Adipocyte (in vitro differentiated cells): ENCODE measurements around the gene PLCB1.
A peak's percentile ranks its signal among the peaks of the same experiment; 100 is the strongest.
"Not testable (repeated sequence)": the region's sequence is repeated elsewhere in the genome, so short reads cannot be mapped to it uniquely, and the experiment has no call there.

Experiments
- DNase-seq: peaks from one replicate; pipeline ENCODE4 v3.0.0-alpha.2; 2015; ENCODE audit warnings: low read depth
- H3K27me3 ChIP-seq: replicated peaks from 2 replicates; pipeline ENCODE4 v1.7.0; 2013; ENCODE audit warnings: mild to moderate bottlenecking, low read length, moderate library complexity; ENCODE audit not compliant: control insufficient read depth, insufficient read depth
- H3K36me3 ChIP-seq: 2 replicates; pipeline ENCODE4 v1.7.0; 2013; ENCODE audit warnings: low read length, mild to moderate bottlenecking, moderate library complexity; ENCODE audit not compliant: control insufficient read depth, insufficient read depth, severe bottlenecking
- H3K4me1 ChIP-seq: 2 replicates; pipeline ENCODE4 v1.7.0; 2013; ENCODE audit warnings: mild to moderate bottlenecking, low read length, moderate library complexity; ENCODE audit not compliant: control insufficient read depth, insufficient read depth
- H3K4me3 ChIP-seq: 2 replicates; pipeline ENCODE4 v1.7.0; 2013; ENCODE audit warnings: mild to moderate bottlenecking, low read length, moderate library complexity
- H3K9ac ChIP-seq: 2 replicates; pipeline ENCODE4 v1.7.0; 2013; ENCODE audit warnings: mild to moderate bottlenecking, low read length, moderate library complexity
- H3K9me3 ChIP-seq: 2 replicates; pipeline ENCODE4 v1.7.0; 2013; ENCODE audit warnings: mild to moderate bottlenecking, low read length, moderate library complexity; ENCODE audit not compliant: control insufficient read depth

PLCB1 gene

DNA sequence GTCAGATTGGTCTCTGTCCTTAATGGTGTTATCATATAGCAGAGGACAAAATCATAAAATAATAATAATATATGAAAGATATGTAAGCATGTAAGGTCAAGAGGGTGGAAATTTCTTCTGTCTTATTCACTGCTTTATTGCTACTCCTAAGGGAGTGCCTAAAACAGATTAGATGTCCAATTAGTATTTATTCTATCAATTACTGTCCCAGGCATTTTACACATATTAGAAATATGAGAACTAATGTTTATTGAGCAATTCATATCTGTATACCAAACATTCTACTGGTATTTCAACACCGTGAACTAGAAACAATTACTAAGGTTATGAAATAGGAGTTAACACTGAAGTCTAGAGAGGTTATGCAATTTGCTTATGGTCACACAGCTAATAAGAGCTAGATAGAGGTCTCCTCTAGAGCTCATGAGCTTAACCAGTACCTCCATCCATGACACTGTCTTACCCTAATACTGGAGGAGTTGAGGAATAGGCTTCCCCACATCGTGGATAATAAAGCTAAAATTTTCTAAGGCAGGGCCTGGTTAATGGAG, 302.3 kb downstream of the PLCB1 start:
- DNase-seq = peak; percentile 49
- Histone ChIP-seq H3K36me3 (no peaks in the 10 kb centered on the region), H3K9me3 (no peaks in the 10 kb centered on the region), H3K4me3 (no peak overlapping the region), H3K9ac (no peak overlapping the region), H3K27me3 (no peaks in the 10 kb centered on the region), H3K4me1 (peaks cover 30% of the 10 kb centered on the region)

DNA sequence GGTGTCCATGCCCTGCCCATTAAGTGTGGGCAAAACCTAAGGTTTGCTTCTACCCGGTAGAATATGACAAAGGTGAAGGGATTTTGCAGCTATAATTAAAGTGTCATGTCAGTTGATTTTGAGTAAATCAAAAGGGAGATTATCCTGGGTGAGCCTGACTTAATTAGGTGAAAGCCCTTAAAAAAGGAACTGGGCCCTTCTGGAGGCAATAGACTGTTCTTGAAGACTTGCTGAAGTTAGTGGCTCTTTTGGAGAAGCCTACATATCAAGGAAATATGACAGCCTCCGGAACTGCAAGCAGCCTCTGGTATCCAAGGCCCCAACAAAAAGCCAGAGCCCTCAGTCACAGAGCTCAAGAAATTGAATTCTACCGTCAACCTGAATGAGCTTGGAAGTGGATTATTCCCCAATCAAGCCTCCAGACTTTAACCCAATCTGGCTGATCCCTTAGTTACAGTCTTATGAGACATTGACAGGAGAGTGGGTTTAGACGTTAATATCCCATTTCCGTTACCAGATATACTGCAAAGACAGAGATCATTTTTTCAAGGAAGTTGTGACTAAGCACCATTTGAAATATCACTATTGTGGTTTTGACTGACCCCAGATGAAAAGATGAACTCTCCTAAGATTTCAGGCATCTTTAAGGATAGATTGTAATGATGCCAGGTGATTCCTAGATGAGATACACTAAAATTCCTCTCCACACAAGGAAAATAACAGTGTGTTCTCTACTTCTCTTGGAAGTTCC, 303.4 kb downstream of the PLCB1 start:
- Histone ChIP-seq H3K27me3 (no peaks in the 10 kb centered on the region), H3K9ac (no peak overlapping the region), H3K4me3 (no peak overlapping the region), H3K36me3 (no peaks in the 10 kb centered on the region), H3K4me1 (peaks cover 30% of the 10 kb centered on the region), H3K9me3 (no peaks in the 10 kb centered on the region)
- no peak for DNase-seq

DNA sequence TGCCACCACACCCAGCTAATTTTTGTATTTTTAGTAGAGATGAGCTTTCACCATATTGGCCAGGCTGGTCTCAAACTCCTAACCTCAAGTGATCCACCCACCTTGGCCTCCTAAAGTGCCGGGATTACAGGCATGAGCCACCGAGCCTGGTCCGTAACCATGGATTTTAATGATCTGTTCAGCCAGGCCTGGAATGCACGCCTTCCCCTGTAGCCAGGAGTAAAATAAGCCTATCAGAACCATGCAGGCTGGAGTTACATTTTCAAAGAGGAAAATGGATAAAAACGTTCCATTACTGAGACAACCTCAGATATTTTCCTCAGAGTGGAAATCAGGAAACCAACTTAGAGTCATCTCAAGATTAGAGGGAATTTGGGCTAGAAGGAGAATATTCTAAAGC, 304.9 kb downstream of the PLCB1 start:
- not testable (repeated sequence) for H3K36me3 ChIP-seq

DNA sequence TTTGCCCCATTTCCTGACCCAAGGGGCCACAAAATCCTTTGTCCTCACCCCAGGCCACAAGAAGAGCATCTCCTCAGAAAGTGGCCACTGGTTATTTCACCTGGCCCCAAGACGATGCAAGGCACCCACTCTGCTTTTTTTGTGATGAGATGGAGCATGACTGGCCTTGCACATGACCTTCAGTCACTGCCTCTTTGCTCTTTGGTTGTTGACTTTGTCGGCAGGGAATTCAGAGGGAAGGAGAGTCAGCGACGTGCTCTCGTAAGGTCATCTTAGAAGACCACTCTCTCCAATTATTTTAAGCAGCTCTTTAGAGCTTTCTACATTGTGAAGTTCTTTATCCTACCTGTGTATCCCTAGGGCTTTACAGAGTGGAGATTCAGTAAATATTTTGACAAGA, 306.7 kb downstream of the PLCB1 start:
- DNase-seq = no peak
- H3K4me3 ChIP-seq = no peak overlapping the region
- no peak overlapping the region for H3K9ac ChIP-seq
- no peaks in the 10 kb centered on the region for H3K36me3 ChIP-seq
- H3K27me3 ChIP-seq = no peaks in the 10 kb centered on the region
- peaks cover 15% of the 10 kb centered on the region for H3K4me1 ChIP-seq
- no peaks in the 10 kb centered on the region for H3K9me3 ChIP-seq

More for the DNA sequence above, 304.9 kb downstream of the PLCB1 start:
- H3K9ac ChIP-seq, H3K4me3 ChIP-seq, H3K27me3 ChIP-seq, H3K9me3 ChIP-seq, DNase-seq: not testable (repeated sequence)
- peaks cover 20% of the 10 kb centered on the region for H3K4me1 ChIP-seq

DNA sequence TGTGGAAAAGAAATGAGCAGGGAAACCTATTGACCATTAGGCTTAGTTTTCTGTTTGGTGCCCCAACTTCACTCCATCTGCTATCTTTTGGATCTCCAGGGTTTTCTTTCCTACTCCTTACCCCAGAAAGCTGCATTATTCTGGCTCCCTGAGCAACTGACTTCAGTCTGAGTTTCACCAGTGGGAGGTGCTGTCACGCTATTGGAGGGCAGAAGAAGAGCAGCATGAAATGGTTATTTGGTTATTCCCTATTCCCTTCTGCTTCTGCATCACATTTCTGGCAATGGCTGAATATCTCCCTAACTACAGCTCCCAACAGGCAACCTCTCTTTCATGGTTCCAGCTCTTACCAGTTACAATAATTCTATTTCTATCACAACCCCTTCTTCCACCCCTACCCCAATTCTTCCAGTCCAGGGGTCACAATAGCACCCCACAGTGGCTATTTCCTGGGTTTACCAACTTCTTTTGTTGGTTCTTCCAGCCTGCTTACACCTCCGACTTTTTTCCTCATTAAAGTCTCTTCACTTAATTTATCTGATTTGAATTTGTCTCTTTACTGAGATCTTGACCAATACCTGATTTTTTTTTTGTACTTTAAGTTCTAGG, 311.5 kb downstream of the PLCB1 start:
- no peak for DNase-seq
- Histone ChIP-seq H3K27me3 (no peaks in the 10 kb centered on the region), H3K4me3 (no peak overlapping the region), H3K9me3 (no peaks in the 10 kb centered on the region), H3K4me1 (no peaks in the 10 kb centered on the region), H3K36me3 (no peaks in the 10 kb centered on the region), H3K9ac (no peak overlapping the region)

DNA sequence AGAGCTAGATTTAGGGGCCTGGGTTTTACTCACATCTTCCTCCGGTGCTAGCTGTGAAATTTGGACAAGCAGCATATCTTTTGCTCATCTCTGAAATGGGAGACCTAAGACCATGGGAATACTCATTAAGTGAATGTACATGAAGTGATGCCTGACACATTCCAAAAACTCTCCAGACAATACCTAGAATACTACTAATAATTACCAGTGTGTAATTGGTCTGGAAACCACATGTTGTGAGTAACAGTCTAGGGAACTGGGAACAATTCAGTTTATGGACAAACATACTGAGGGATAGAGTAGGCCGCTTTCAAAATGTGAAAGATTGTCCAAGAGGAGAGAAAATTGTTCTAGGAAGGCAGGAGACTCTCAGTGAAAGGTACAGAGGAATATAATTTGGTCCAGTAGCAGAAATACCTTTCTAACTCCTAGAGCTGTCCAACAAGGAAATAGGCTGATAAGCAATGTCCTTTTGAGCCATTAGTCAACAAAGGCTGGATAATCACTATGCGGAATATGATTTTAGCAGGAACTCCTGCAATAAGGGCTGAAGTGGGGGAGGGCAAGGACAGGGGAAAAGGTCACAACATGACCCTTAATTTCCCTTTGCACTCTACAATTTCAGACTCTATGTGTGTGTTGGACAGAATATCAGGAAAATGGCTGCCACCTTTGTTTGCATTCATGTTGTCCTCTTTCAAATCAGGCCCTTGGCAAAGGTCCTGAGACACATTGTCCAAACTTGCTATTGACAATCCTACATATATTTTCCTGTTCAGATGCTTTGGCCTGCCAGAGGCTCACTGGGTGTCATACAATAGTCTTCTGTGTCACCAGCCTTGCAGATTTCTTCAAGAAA, 315.4 kb downstream of the PLCB1 start:
- no peak for DNase-seq
- H3K4me1 ChIP-seq = no peaks in the 10 kb centered on the region
- H3K9me3 ChIP-seq = no peaks in the 10 kb centered on the region
- H3K36me3 ChIP-seq = no peaks in the 10 kb centered on the region
- H3K4me3 ChIP-seq = no peak overlapping the region
- H3K9ac ChIP-seq = no peak overlapping the region
- H3K27me3 ChIP-seq = no peaks in the 10 kb centered on the region

DNA sequence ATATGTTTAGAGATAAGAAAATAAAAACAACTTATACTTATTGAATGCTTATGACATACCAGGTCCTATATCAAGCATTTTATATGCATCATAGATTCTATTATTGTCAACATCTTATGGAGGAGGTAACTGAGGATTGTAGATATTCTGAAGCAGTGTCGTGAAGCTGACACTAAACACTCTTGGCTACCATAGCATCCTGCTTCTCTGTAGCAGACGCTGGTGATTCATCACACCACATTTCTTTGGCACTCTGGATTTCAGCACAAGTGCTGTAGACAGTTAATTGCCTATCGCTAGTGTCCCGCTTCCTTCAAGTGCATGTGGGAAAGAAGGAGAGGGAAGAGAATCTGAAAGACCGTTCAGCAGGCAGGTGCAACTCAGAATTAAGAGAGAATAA, 317.1 kb downstream of the PLCB1 start:
- no peak overlapping the region for H3K4me3 ChIP-seq
- no peaks in the 10 kb centered on the region for H3K36me3 ChIP-seq
- no peaks in the 10 kb centered on the region for H3K27me3 ChIP-seq
- DNase-seq = no peak
- no peaks in the 10 kb centered on the region for H3K9me3 ChIP-seq
- no peak overlapping the region for H3K9ac ChIP-seq
- H3K4me1 ChIP-seq = no peaks in the 10 kb centered on the region

DNA sequence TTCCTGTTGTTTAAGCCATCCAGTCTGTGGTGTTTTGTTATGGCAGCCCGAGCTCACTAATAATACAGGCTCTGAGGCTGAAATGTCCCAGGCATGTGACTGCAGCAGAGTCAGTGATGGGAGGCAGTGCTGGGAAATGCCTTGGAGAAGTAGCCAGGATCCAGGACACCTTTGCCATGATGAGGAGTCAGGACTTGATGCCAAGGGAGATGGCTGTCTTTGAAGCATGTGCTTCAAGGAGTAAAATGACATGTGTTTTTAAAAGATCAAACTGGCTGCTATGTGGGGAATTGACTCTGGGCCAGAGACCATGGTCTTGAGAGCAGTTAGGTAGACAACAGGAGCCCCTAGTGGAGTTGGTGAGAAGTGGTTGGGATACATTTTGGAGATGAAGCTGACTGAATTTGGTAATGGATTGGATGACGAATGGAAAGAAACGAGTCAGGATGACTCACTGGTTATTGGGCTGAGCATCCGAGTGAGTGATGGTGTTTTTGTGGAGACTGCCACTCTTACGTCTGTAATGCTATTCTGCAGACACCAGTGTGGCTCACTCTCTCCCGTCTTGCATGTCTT, 322.2 kb downstream of the PLCB1 start:
- DNase-seq = peak; percentile 78
- Histone ChIP-seq H3K4me3 (no peak overlapping the region), H3K4me1 (peaks cover 4% of the 10 kb centered on the region), H3K36me3 (no peaks in the 10 kb centered on the region), H3K27me3 (no peaks in the 10 kb centered on the region), H3K9ac (no peak overlapping the region), H3K9me3 (no peaks in the 10 kb centered on the region)

DNA sequence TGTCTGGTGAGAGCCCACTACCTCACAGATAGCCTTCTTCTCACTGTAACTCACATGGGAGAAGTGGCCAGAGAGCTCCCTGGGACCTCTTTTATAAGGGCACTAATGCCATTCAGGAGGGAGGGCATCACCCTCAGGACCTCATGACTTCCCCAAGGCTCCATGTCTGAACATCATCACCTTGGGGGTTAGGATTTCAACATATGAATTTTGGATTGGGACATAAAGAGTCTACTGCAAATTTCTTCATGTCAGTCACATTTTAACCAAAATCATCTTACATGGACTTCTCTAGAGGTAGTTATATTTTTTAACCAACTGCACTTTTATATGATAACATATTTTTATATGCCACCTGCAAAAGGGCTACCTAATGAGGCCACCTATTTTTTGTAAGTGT, 324.7 kb downstream of the PLCB1 start:
- no peak for DNase-seq
- no peaks in the 10 kb centered on the region for H3K36me3 ChIP-seq

DNA sequence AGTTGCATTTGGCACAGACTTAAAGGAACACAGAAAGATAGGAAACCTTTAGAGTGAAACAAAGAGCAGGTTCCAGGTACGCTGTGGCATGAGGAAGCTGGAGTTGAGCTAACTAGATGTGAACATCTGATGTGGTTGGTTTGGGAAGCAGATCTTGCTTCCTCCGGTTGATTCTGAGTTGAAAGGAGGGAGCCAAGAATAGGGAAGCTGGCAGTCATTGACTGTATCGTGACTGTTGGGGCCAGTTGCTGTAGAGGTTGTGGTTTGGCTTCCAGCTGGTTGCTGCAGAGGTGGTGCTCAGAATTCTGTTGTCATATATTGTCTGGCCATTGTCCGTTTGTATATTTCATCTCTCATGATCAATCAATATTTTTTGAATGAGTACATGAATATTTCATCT, 325.9 kb downstream of the PLCB1 start:
- Histone ChIP-seq H3K4me3 (no peak overlapping the region), H3K9ac (no peak overlapping the region), H3K9me3 (no peaks in the 10 kb centered on the region), H3K36me3 (no peaks in the 10 kb centered on the region), H3K4me1 (peaks cover 4% of the 10 kb centered on the region), H3K27me3 (no peaks in the 10 kb centered on the region)
- no peak for DNase-seq

More for the DNA sequence above, 324.7 kb downstream of the PLCB1 start:
- Histone ChIP-seq H3K27me3 (no peaks in the 10 kb centered on the region), H3K9me3 (no peaks in the 10 kb centered on the region), H3K4me3 (no peak overlapping the region), H3K9ac (no peak overlapping the region), H3K4me1 (peaks cover 4% of the 10 kb centered on the region)

DNA sequence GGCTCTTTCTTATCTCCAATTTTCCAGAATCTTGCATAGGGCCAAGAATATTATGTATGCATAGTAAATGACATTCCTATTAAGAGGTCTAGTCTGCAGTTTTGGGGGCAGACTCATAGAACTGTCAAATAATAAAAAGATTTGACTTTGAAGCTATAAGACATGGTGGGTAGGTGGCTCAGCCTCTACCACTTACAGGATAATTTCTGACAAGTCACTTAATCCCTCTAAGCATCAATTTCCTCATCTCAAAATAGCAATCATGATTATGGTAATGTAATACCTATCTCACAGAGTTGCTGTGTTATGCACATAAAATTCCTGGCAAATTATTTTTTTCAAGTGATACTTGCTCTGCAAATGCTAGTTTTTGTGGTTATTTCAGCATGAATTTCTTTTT, 329.1 kb downstream of the PLCB1 start:
- Histone ChIP-seq H3K4me3 (no peak overlapping the region), H3K27me3 (no peaks in the 10 kb centered on the region), H3K9me3 (peaks cover 6% of the 10 kb centered on the region), H3K9ac (no peak overlapping the region), H3K36me3 (no peaks in the 10 kb centered on the region), H3K4me1 (no peaks in the 10 kb centered on the region)
- no peak for DNase-seq
